ENCODE data around the gene APBB2. TPM values are rescaled to one million over a fixed set of nuclear protein-coding genes. Genes with fewer than 3 reads are reported as not detected.

Gene APBB2
- total and polyA plus RNA-seq, 2 of the 4 experiments (the other 2 are of a cell fraction) = 47.9 to 75.5 TPM

DNA sequence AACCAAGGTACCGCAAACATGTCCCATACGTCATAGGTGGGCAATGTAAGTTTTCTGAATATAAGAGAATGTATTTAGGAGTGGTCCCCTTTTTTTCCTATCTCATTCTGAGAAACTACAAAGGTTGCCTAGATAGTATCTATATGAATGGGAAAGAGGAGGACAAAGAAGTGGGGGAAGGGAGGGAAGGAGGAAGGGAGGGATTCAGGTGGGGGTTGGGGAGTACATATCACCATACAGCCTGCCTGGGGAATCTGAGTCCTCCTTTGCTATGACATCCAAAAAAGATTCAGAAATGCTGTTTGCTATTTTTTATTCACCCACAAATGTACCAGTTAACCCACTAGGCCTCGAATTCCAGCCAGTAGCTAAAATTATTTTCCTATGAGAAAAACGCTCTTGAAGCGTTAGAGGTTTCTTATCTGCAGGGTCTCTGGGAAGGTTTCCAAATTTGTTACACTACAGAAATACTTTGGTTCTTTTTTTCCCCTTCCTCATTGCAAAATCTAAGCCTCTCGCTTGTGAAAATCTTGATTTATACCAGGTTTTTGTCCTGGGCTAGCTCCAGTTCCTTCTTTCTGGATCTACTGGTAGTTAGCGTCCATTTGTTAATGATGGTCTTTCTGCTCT is 251.7 kb downstream of the APBB2 start:
- H3K4me2 ChIP-seq (ENCODE audit: low read depth, low read length) = no peak overlapping the region
- H2BK5ac ChIP-seq (ENCODE audit: low read depth, low read length, poor library complexity, severe bottlenecking) = no peak overlapping the region
- no peak overlapping the region for H3K9ac ChIP-seq (ENCODE audit: low read depth, low read length)
- H2BK15ac ChIP-seq (ENCODE audit: low read depth, low read length) = no peak overlapping the region
- H3K4me3 ChIP-seq (ENCODE audit: insufficient read depth, low read depth, low read length) = no peak overlapping the region
- intact Hi-C loops (cut with micrococcal nuclease) (no loop called here), dilution Hi-C loops (cut with HindIII; ENCODE audit: low sequenced_read_pairs, unreplicated experiment) (no loop called here), in situ Hi-C loops (cut with MboI; ENCODE audit: low sequenced_read_pairs) (no loop called here)
- H3K9me3 ChIP-seq (ENCODE audit: control insufficient read depth, insufficient read depth, low read length) = no peaks in the 10 kb centered on the region; the same call in 1 of the 2 replicates
- 0 out of 2 replicates have a peak overlapping the region, but pooled peaks have one; percentile 20 for H3K14ac ChIP-seq (replicated peaks; ENCODE audit: low read depth, low read length)
- no peak overlapping the region for H4K5ac ChIP-seq (ENCODE audit: low read depth, low read length)
- H3K4me1 ChIP-seq (ENCODE audit: control insufficient read depth, insufficient read depth, low read length) = peaks cover 13% of the 10 kb centered on the region
- no peak overlapping the region for H3K4ac ChIP-seq (ENCODE audit: low read depth, low read length)
- BruUV-seq (replicated peaks) = no TSS peak
- H4K91ac ChIP-seq (ENCODE audit: insufficient read depth, low read depth, low read length) = no peak overlapping the region
- H3K36me3 ChIP-seq (ENCODE audit: control insufficient read depth, insufficient read depth, low read length) = peaks cover 2% of the 10 kb centered on the region; the same call in 1 of the 2 replicates
- H3K27ac ChIP-seq (ENCODE audit: insufficient read depth, low read length) = no peak overlapping the region
- ChIA-PET CTCF (interaction anchor here (0.7 kb wide), 1 partner anchor 281 kb away, joined by 4 read pairs; no protein-coding TSS in a partner anchor), POLR2A (ENCODE audit: unreplicated experiment) (no interaction called here)
- H2BK120ac ChIP-seq (ENCODE audit: low read depth, low read length) = no peak overlapping the region
- no peak for DNase-seq
- no peaks in the 10 kb centered on the region for H4K20me1 ChIP-seq (ENCODE audit: insufficient read depth, low read length)
- no peak overlapping the region for H3K23ac ChIP-seq (ENCODE audit: low read depth, low read length)
- H2AFZ ChIP-seq (replicated peaks; ENCODE audit: low read length, poor library complexity) = no peak overlapping the region
- H3K79me1 ChIP-seq (ENCODE audit: low read depth in 1 of 2, low read length in 2 of 2) = peaks cover 0 to 22% of the 10 kb centered on the region in 2 experiments; a peak in 3 of 4 replicates
- WGBS, 2 experiments (ENCODE audit: extremely low coverage in 2 of 2, insufficient read length in 1 of 2) = no CpG with 5 or more reads among the region's 7 CpGs
- no peak overlapping the region for H3K18ac ChIP-seq (ENCODE audit: low read depth, low read length)
- no peak overlapping the region for H4K8ac ChIP-seq (ENCODE audit: low read depth in 2 of 2, low read length in 2 of 2)
- no peak overlapping the region for H2AK9ac ChIP-seq (replicated peaks; ENCODE audit: low read depth, low read length, poor library complexity)
- no peak overlapping the region for H2AK5ac ChIP-seq (ENCODE audit: low read depth, low read length)
- H3K27me3 ChIP-seq (ENCODE audit: control insufficient read depth, insufficient read depth, low read length) = no peaks in the 10 kb centered on the region
- no peak overlapping the region for H3K56ac ChIP-seq (ENCODE audit: extremely low read depth, insufficient read depth, low read length)
- ATAC-seq (ENCODE audit: low read depth) = no peak
- no peak overlapping the region for H2BK20ac ChIP-seq (ENCODE audit: low read depth, low read length)
- peaks cover 4% of the 10 kb centered on the region; the same call in 1 of the 2 replicates for H3K9me1 ChIP-seq (ENCODE audit: insufficient read depth, low read length)
- TF ChIP-seq BHLHE40 (IDR thresholded peaks at IDR 0.05; ENCODE audit: low read depth, low read length) = no peak
- TF ChIP-seq RAD21 (IDR thresholded peaks at IDR 0.05; ENCODE audit: low read length) = no peak
- no peak for TF ChIP-seq MAZ (IDR thresholded peaks at IDR 0.05; ENCODE audit: borderline replicate concordance, low read depth, low read length)
- TF ChIP-seq CHD1 (IDR thresholded peaks at IDR 0.05; ENCODE audit: low read depth, low read length) = no peak
- TF ChIP-seq RCOR1 (IDR thresholded peaks at IDR 0.05; ENCODE audit: insufficient replicate concordance, low read length) = no peak
- TF ChIP-seq SMC3 (IDR thresholded peaks at IDR 0.05; ENCODE audit: low read depth, low read length) = no peak
- no peak for TF ChIP-seq RFX5 (IDR thresholded peaks at IDR 0.05; ENCODE audit: low read depth, low read length)
- TF ChIP-seq, protein P1, sequence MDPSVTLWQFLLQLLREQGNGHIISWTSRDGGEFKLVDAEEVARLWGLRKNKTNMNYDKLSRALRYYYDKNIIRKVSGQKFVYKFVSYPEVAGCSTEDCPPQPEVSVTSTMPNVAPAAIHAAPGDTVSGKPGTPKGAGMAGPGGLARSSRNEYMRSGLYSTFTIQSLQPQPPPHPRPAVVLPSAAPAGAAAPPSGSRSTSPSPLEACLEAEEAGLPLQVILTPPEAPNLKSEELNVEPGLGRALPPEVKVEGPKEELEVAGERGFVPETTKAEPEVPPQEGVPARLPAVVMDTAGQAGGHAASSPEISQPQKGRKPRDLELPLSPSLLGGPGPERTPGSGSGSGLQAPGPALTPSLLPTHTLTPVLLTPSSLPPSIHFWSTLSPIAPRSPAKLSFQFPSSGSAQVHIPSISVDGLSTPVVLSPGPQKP (IDR thresholded peaks at IDR 0.05; ENCODE audit: borderline replicate concordance, low read depth, low read length) = no peak
- TF ChIP-seq MXI1 (IDR thresholded peaks at IDR 0.05; ENCODE audit: borderline replicate concordance, low read depth, low read length) = no peak
- TF ChIP-seq, protein P2, sequence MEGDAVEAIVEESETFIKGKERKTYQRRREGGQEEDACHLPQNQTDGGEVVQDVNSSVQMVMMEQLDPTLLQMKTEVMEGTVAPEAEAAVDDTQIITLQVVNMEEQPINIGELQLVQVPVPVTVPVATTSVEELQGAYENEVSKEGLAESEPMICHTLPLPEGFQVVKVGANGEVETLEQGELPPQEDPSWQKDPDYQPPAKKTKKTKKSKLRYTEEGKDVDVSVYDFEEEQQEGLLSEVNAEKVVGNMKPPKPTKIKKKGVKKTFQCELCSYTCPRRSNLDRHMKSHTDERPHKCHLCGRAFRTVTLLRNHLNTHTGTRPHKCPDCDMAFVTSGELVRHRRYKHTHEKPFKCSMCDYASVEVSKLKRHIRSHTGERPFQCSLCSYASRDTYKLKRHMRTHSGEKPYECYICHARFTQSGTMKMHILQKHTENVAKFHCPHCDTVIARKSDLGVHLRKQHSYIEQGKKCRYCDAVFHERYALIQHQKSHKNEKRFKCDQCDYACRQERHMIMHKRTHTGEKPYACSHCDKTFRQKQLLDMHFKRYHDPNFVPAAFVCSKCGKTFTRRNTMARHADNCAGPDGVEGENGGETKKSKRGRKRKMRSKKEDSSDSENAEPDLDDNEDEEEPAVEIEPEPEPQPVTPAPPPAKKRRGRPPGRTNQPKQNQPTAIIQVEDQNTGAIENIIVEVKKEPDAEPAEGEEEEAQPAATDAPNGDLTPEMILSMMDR (conservative IDR thresholded peaks at IDR 0.05; ENCODE audit: low read depth, low read length) = no peak
- no peak for TF ChIP-seq FOS (IDR thresholded peaks at IDR 0.05; ENCODE audit: low read depth, low read length)
- TF ChIP-seq POLR2A (IDR thresholded peaks at IDR 0.05; ENCODE audit: low read depth, low read length) = no peak

Data from IMR-90 (cell line).